Measurements from ENCODE around the gene MRPL16.

MRPL16 gene

GRCh38 chr11:59769828-59770227 lies 40.8 kb downstream of the MRPL16 start:
- no peak for FAIRE-seq

- no peak for FAIRE-seq
Observed at GRCh38 chr11:59769111-59769510, 41.5 kb downstream of the MRPL16 start.

- no peak for FAIRE-seq
Observed at GRCh38 chr11:59767225-59767611, 43.4 kb downstream of the MRPL16 start.

- FAIRE-seq, result no peak
Observed at GRCh38 chr11:59766542-59767224, 43.9 kb downstream of the MRPL16 start.

GRCh38 chr11:59765068-59765735 lies 45.4 kb downstream of the MRPL16 start:
- no peak for FAIRE-seq

- FAIRE-seq, result no peak
Observed at GRCh38 chr11:59761993-59762392, 48.6 kb downstream of the MRPL16 start.

- no peak for FAIRE-seq
Observed at GRCh38 chr11:59760771-59761170, 49.8 kb downstream of the MRPL16 start.

- FAIRE-seq, result no peak
Observed at GRCh38 chr11:59759900-59760299, 50.7 kb downstream of the MRPL16 start.

GRCh38 chr11:59758401-59759037 lies 52.1 kb downstream of the MRPL16 start:
- no peak for FAIRE-seq

GRCh38 chr11:59756845-59757244 lies 53.7 kb downstream of the MRPL16 start:
- FAIRE-seq, result no peak

- peak; percentile 41 for FAIRE-seq
Observed at GRCh38 chr11:59756558-59756840, 54.1 kb downstream of the MRPL16 start.

Measured in islet of Langerhans (tissue), 1 donor.